Measurements from ENCODE around the gene FGF6.

Gene FGF6

GRCh38 chr12:4448371-4448940 is 2.8 kb upstream of the FGF6 start:
- Histone ChIP-seq H3K27ac (ENCODE audit: low read depth, low read length) (no peak overlapping the region), H3K4me3 (ENCODE audit: low read depth in 1 of 5, low read length in 5 of 5) (no peak overlapping the region), H3K4me1 (ENCODE audit: control insufficient read depth in 5 of 5, insufficient read depth in 5 of 5, low read length in 5 of 5) (no peaks in the 10 kb centered on the region), H3K36me3 (ENCODE audit: control insufficient read depth in 5 of 5, insufficient read depth in 5 of 5, low read length in 5 of 5) (no peaks in the 10 kb centered on the region), H3K27me3 (ENCODE audit: control insufficient read depth in 5 of 5, insufficient read depth in 4 of 5, low read length in 5 of 5) (peaks cover 0 to 19% (median 6%) of the 10 kb centered on the region in 5 donors), H3K9me3 (ENCODE audit: control insufficient read depth in 5 of 5, low read length in 5 of 5) (no peaks in the 10 kb centered on the region), H3K9ac (ENCODE audit: low read length in 5 of 5) (no peak overlapping the region)

GRCh38 chr12:4447151-4447550 is 1.5 kb upstream of the FGF6 start:
- Histone ChIP-seq H3K36me3 (ENCODE audit: control insufficient read depth in 5 of 5, insufficient read depth in 5 of 5, low read length in 5 of 5) (no peaks in the 10 kb centered on the region), H3K27me3 (ENCODE audit: control insufficient read depth in 5 of 5, insufficient read depth in 4 of 5, low read length in 5 of 5) (peaks cover 0 to 25% (median 15%) of the 10 kb centered on the region in 5 donors), H3K4me3 (ENCODE audit: low read depth in 1 of 5, low read length in 5 of 5) (no peak overlapping the region), H3K9ac (ENCODE audit: low read length in 5 of 5) (no peak overlapping the region), H3K4me1 (ENCODE audit: control insufficient read depth in 5 of 5, insufficient read depth in 5 of 5, low read length in 5 of 5) (no peaks in the 10 kb centered on the region), H3K9me3 (ENCODE audit: control insufficient read depth in 5 of 5, low read length in 5 of 5) (no peaks in the 10 kb centered on the region), H3K27ac (ENCODE audit: low read depth, low read length) (no peak overlapping the region)

GRCh38 chr12:4446335-4446734 is 720 bp upstream of the FGF6 start:
- no peaks in the 10 kb centered on the region for H3K36me3 ChIP-seq (ENCODE audit: control insufficient read depth in 5 of 5, insufficient read depth in 5 of 5, low read length in 5 of 5)
- no peak overlapping the region for H3K27ac ChIP-seq (ENCODE audit: low read depth, low read length)
- H3K9me3 ChIP-seq (ENCODE audit: control insufficient read depth in 5 of 5, low read length in 5 of 5): no peaks in the 10 kb centered on the region
- H3K27me3 ChIP-seq (ENCODE audit: control insufficient read depth in 5 of 5, insufficient read depth in 4 of 5, low read length in 5 of 5): peaks cover 4 to 30% (median 23%) of the 10 kb centered on the region in 5 donors
- no peak overlapping the region for H3K4me3 ChIP-seq (ENCODE audit: low read depth in 1 of 5, low read length in 5 of 5)
- H3K4me1 ChIP-seq (ENCODE audit: control insufficient read depth in 5 of 5, insufficient read depth in 5 of 5, low read length in 5 of 5): no peaks in the 10 kb centered on the region
- no peak overlapping the region for H3K9ac ChIP-seq (ENCODE audit: low read length in 5 of 5)

- Histone ChIP-seq H3K36me3 (ENCODE audit: control insufficient read depth in 5 of 5, insufficient read depth in 5 of 5, low read length in 5 of 5) (no peaks in the 10 kb centered on the region), H3K27ac (ENCODE audit: low read depth, low read length) (no peak overlapping the region), H3K27me3 (ENCODE audit: control insufficient read depth in 5 of 5, insufficient read depth in 4 of 5, low read length in 5 of 5) (peaks cover 12 to 27% (median 23%) of the 10 kb centered on the region in 5 donors), H3K4me1 (ENCODE audit: control insufficient read depth in 5 of 5, insufficient read depth in 5 of 5, low read length in 5 of 5) (peaks cover 0 to 4% (median 0%) of the 10 kb centered on the region in 5 donors), H3K4me3 (ENCODE audit: low read depth in 1 of 5, low read length in 5 of 5) (no peak overlapping the region), H3K9me3 (ENCODE audit: control insufficient read depth in 5 of 5, low read length in 5 of 5) (no peaks in the 10 kb centered on the region), H3K9ac (ENCODE audit: low read length in 5 of 5) (no peak overlapping the region)
Measured at GRCh38 chr12:4444031-4444430, 1.6 kb downstream of the FGF6 start.

GRCh38 chr12:4443616-4444015 is 2.0 kb downstream of the FGF6 start:
- no peak overlapping the region for H3K9ac ChIP-seq (ENCODE audit: low read length in 5 of 5)
- H3K4me1 ChIP-seq (ENCODE audit: control insufficient read depth in 5 of 5, insufficient read depth in 5 of 5, low read length in 5 of 5): peaks cover 0 to 4% (median 0%) of the 10 kb centered on the region in 5 donors
- H3K9me3 ChIP-seq (ENCODE audit: control insufficient read depth in 5 of 5, low read length in 5 of 5): no peaks in the 10 kb centered on the region
- H3K27ac ChIP-seq (ENCODE audit: low read depth, low read length): no peak overlapping the region
- no peak overlapping the region for H3K4me3 ChIP-seq (ENCODE audit: low read depth in 1 of 5, low read length in 5 of 5)
- peaks cover 12 to 27% (median 23%) of the 10 kb centered on the region in 5 donors for H3K27me3 ChIP-seq (ENCODE audit: control insufficient read depth in 5 of 5, insufficient read depth in 4 of 5, low read length in 5 of 5)
- H3K36me3 ChIP-seq (ENCODE audit: control insufficient read depth in 5 of 5, insufficient read depth in 5 of 5, low read length in 5 of 5): no peaks in the 10 kb centered on the region

- H3K36me3 ChIP-seq (ENCODE audit: control insufficient read depth in 5 of 5, insufficient read depth in 5 of 5, low read length in 5 of 5): no peaks in the 10 kb centered on the region
- H3K9me3 ChIP-seq (ENCODE audit: control insufficient read depth in 5 of 5, low read length in 5 of 5): no peaks in the 10 kb centered on the region
- no peak overlapping the region for H3K27ac ChIP-seq (ENCODE audit: low read depth, low read length)
- H3K4me1 ChIP-seq (ENCODE audit: control insufficient read depth in 5 of 5, insufficient read depth in 5 of 5, low read length in 5 of 5): peaks cover 0 to 4% (median 0%) of the 10 kb centered on the region in 5 donors
- peaks cover 12 to 24% (median 20%) of the 10 kb centered on the region in 5 donors for H3K27me3 ChIP-seq (ENCODE audit: control insufficient read depth in 5 of 5, insufficient read depth in 4 of 5, low read length in 5 of 5)
- H3K4me3 ChIP-seq (ENCODE audit: low read depth in 1 of 5, low read length in 5 of 5): no peak overlapping the region
- H3K9ac ChIP-seq (ENCODE audit: low read length in 5 of 5): no peak overlapping the region
Measured at GRCh38 chr12:4441355-4442335, 4.0 kb downstream of the FGF6 start.

GRCh38 chr12:4440187-4440941 is 5.3 kb downstream of the FGF6 start:
- H3K27ac ChIP-seq (ENCODE audit: low read depth, low read length): no peak overlapping the region
- H3K4me1 ChIP-seq (ENCODE audit: control insufficient read depth in 5 of 5, insufficient read depth in 5 of 5, low read length in 5 of 5): peaks cover 0 to 4% (median 0%) of the 10 kb centered on the region in 5 donors
- no peaks in the 10 kb centered on the region for H3K36me3 ChIP-seq (ENCODE audit: control insufficient read depth in 5 of 5, insufficient read depth in 5 of 5, low read length in 5 of 5)

GRCh38 chr12:4439736-4440135 is 5.9 kb downstream of the FGF6 start:
- no peaks in the 10 kb centered on the region for H3K36me3 ChIP-seq (ENCODE audit: control insufficient read depth in 5 of 5, insufficient read depth in 5 of 5, low read length in 5 of 5)
- H3K27me3 ChIP-seq (ENCODE audit: control insufficient read depth in 5 of 5, insufficient read depth in 4 of 5, low read length in 5 of 5): peaks cover 12 to 24% (median 20%) of the 10 kb centered on the region in 5 donors
- H3K9me3 ChIP-seq (ENCODE audit: control insufficient read depth in 5 of 5, low read length in 5 of 5): no peaks in the 10 kb centered on the region
- H3K27ac ChIP-seq (ENCODE audit: low read depth, low read length): no peak overlapping the region
- H3K9ac ChIP-seq (ENCODE audit: low read length in 5 of 5): no peak overlapping the region
- peaks cover 0 to 4% (median 0%) of the 10 kb centered on the region in 5 donors for H3K4me1 ChIP-seq (ENCODE audit: control insufficient read depth in 5 of 5, insufficient read depth in 5 of 5, low read length in 5 of 5)
- no peak overlapping the region for H3K4me3 ChIP-seq (ENCODE audit: low read depth in 1 of 5, low read length in 5 of 5)

More at GRCh38 chr12:4440187-4440941, 5.3 kb downstream of the FGF6 start:
- Histone ChIP-seq H3K9me3 (ENCODE audit: control insufficient read depth in 5 of 5, low read length in 5 of 5) (no peaks in the 10 kb centered on the region), H3K4me3 (ENCODE audit: low read depth in 1 of 5, low read length in 5 of 5) (no peak overlapping the region), H3K9ac (ENCODE audit: low read length in 5 of 5) (no peak overlapping the region), H3K27me3 (ENCODE audit: control insufficient read depth in 5 of 5, insufficient read depth in 4 of 5, low read length in 5 of 5) (peaks cover 12 to 24% (median 20%) of the 10 kb centered on the region in 5 donors)

- Histone ChIP-seq H3K4me1 (ENCODE audit: control insufficient read depth in 5 of 5, insufficient read depth in 5 of 5, low read length in 5 of 5) (peaks cover 0 to 4% (median 0%) of the 10 kb centered on the region in 5 donors), H3K27me3 (ENCODE audit: control insufficient read depth in 5 of 5, insufficient read depth in 4 of 5, low read length in 5 of 5) (peaks cover 12 to 24% (median 20%) of the 10 kb centered on the region in 5 donors), H3K4me3 (ENCODE audit: low read depth in 1 of 5, low read length in 5 of 5) (no peak overlapping the region), H3K27ac (ENCODE audit: low read depth, low read length) (no peak overlapping the region), H3K9me3 (ENCODE audit: control insufficient read depth in 5 of 5, low read length in 5 of 5) (no peaks in the 10 kb centered on the region), H3K36me3 (ENCODE audit: control insufficient read depth in 5 of 5, insufficient read depth in 5 of 5, low read length in 5 of 5) (no peaks in the 10 kb centered on the region), H3K9ac (ENCODE audit: low read length in 5 of 5) (no peak overlapping the region)
Measured at GRCh38 chr12:4438834-4439596, 6.6 kb downstream of the FGF6 start.

Data from subcutaneous abdominal adipose tissue (tissue), 5 donors.